Stimulated activated CD4-positive, alpha-beta T cell treated with anti-CD3 and anti-CD28 coated beads, TNF-alpha, amount 100 ng/mL, for 48 hours (primary cell): ENCODE data around the gene CPXM1.
"Not testable (repeated sequence)": the region's sequence is repeated elsewhere in the genome, so short reads cannot be mapped to it uniquely, and the experiment has no call there.

Experiments
- DNase-seq, 3 donors: peaks; one replicate each; pipeline ENCODE4 v3.0.0-alpha.2; 2020; ENCODE audit warnings: low read depth in 3 of 3

The CPXM1 gene

GRCh38 chr20:2799688-2800520 lies 523 bp downstream of the CPXM1 start:
- DNase-seq, result no peak

- no peak for DNase-seq
These were observed 1.2 kb downstream of the CPXM1 start for GRCh38 chr20:2799271-2799670.

DNA sequence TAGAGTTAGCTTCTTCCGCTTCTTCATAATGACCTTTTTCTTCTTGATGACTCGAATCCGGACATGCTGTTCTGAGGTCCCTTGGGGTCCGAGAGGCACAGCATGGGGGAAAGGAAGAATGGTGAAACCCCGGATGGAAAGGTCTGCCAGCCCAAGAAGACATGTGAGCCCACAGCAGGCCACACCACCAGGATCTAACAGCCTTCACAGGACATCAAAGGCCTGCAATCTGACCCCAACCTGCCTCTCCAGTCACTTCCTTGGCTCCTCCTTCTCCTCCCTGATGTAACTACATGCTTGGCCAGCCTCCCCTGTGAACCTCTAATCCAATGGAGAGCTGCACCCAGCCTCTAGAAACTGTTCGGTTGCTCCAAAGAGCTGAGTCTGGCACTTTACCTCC lies 1.6 kb downstream of the CPXM1 start:
- no peak for DNase-seq

DNA sequence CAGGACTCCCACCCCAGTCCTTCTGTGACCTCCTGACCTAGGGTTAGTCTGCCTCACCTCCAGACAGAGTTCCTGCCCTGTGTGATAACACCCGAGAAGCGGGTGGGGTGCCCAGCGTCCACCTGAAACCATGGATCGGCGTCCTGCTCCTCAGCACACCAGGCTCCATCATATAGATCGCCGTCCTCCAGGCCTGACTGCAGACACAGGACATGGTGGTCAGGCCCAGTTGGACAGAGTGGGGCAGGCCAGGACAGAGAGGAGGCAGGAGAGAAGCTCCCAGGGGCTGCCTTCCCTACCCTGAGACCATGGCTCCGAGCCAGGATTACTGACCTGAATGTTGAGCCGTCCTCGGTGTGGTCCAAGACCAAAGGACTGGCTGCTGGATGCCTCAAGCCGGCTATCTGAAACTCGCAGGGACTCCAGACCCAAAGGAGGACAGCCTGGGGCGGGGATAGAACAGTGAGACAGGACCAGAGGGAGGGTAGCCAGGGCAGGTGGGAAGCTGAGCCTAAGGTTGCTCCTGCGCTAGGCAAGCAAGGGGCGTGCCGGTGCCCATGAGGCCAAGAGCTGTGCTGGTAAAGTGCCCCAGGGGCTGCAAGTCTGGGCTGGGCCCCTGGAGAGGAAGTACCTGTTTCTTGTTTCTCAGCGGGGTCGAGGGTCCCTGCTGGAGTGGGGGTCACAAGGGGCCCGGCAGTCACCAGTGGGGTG lies 2.2 kb downstream of the CPXM1 start:
- DNase-seq, result no peak

- DNase-seq, result no peak
These were observed 3.1 kb downstream of the CPXM1 start for GRCh38 chr20:2797136-2797983.

DNA sequence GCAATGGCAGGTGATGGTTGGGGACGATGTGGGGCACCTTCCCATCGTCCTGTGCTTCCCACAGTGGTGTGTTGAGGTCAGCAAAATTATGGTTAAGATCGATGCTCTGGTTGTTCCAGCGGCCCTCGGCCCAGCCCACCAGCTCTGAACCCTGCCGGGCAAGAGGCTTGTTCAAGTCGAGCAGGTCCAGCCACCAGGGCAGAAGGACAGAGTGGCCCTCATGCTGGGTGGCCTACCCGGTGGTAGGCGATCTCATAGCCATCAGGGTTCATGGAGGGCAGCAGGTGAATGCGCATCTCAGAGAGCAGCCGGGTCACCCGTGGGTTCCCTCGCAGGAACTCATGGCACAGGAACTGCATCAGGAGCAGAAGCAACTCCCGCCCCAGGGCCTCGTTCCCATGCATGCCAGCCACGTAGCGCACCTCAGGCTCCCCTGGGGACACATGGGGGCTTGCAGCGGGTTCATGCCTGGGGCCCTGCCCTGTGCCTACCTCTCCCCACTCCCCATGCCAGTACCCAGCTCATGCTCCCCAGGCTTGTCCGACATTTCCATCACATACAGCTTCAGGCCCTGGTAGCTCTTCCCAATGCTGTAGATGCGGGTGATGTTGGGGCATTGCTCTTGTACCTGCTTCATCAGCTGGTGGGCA lies 4.3 kb downstream of the CPXM1 start:
- DNase-seq, result no peak

DNA sequence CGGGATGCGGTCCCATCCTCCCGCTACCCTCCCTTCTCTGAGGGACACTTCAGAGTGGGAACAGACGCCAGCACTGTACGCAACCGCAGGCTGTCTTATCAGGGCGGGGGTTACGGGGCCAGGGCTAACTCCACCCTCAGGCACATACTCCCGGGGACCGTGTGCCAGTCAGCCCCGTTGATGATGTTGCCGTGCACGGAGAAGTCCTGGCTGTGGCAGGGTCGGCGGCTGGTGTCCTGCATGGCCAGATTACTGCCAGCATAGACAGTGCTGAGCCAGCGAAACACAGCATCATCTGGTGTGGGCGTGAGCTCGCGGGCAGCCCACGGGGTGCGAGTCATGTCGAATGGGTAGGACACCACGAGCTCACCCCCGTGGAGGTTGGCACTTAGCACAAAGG lies 5.0 kb downstream of the CPXM1 start:
- no peak for DNase-seq

DNA sequence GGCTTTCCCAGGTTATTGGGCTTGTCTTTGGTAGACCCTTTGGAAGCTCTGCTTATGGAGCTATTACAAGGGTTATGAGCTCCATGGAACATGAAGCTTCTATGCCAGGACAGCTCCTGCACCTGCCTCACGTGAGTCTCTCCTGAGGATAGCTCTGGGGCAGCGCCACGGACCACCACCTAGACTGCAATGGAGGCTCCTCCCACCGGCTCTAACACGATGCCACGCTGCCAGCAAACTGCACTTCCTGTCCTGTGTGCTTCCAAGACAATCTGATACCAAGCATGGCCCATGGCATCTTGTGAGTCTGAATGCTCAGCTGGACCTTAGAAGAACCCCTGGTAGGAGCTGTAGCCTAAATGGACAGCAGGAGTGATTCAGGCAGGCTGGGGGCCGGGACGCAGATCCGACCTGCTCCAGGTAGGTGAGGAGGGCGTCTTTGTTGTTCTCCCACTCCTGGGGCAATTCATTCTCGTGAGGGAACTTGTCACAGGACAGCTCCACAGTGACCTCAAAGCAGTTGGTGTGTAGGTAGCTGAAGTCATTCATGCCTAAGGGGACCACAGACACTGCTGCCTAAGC lies 5.5 kb downstream of the CPXM1 start:
- DNase-seq, result no peak

DNA sequence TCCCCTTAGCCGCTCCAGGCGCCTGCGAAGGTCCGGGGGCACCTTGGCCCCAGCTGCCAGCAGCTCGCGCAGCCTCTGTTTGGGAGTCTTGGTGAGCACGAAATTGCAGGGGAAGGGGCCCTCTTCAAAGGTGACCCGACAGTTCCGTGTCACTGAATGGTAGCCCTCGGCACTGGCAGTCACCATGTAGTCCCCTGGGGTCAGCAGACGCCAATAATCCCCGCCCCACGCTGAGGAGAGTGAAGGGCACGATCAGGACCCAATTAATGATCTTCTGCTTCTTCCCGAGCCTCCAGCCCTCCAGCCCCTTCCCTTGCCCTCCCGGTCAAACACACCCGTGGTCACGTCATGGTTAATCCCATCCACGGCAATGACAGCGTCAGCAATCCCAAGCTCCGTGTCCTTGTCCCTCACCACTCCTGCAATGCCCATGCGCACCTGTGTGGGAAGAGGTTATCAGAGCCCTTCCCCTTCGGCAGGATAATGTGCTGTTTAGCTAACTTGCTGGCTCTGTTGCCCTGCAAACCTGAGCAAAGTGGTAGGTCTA lies 6.2 kb downstream of the CPXM1 start:
- DNase-seq, result no peak

GRCh38 chr20:2793471-2793870 lies 7.0 kb downstream of the CPXM1 start:
- DNase-seq, result no peak

DNA sequence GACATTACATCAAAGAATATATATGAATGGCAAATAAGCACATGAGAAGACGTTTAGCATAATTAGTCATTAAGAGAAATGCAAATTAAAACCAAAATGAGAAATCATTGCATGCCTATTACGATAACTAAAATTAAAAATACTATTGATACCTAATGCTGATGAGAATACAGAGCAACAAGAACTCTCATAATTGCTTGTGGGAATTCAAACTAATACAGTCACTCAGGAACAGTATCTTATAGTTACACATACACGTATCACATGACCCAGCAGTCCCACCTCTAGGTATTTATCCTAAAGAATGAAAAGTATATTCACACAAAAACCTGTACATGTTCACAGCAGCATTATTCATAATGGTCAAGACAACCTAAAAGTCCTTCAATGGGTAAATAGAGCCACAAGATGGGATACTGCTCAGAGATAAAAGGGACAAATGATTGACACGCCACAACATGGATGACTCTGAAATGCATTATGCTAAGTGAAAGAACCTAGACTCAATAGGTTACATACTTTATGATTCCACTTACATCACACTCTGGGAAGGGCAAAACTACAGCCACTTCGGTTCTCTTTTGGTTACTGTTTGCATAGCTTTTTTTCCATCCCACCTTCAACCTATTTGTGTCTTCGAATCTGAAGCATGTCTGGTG lies 16.4 kb downstream of the CPXM1 start:
- no peak for DNase-seq

DNA sequence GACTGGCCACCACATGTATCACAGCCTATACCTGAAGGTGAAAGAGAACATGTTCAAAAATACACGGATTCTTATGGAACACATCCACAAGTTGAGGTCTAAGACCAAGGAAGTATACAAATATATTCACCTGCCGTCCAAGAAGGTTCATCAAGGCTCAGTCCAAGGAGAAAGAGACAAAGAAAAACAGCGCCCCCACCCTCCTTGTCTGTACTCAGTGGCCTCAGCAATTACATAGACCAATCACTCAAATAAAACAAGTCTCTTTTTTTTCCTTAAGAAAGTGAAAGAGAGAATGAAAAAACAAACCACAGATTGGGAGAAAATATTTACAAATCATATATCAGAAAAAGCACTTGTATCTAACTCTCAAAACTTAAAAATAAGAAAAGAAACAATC lies 19.5 kb downstream of the CPXM1 start:
- no peak for DNase-seq

- no peak for DNase-seq
These were observed 21.7 kb downstream of the CPXM1 start for GRCh38 chr20:2778602-2779321.

GRCh38 chr20:2775139-2775538 lies 25.3 kb downstream of the CPXM1 start:
- no peak for DNase-seq

DNA sequence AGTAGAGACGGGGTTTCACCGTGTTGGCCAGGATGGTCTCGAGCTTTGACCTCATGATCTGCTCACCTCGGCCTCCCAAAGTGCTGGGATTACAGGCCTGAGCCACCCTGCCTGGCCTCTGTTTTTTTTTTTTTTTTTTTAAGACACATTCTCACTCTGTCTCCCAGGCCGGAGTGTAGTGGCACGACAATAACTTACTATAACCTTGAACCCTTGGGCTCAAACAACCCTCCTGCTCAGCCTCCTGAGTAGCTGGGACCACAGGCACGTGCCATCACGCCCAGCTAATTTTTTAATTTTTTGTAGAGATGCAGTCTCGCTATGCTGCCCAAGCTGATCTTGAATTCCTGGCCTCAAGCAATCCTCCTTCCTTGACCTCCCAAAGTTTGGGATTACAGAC lies 26.6 kb downstream of the CPXM1 start:
- DNase-seq, result no peak

- no peak for DNase-seq
These were observed 28.8 kb downstream of the CPXM1 start for GRCh38 chr20:2771631-2772080.

- DNase-seq, result not testable (repeated sequence)
These were observed 30.3 kb downstream of the CPXM1 start for GRCh38 chr20:2770091-2770490.

DNA sequence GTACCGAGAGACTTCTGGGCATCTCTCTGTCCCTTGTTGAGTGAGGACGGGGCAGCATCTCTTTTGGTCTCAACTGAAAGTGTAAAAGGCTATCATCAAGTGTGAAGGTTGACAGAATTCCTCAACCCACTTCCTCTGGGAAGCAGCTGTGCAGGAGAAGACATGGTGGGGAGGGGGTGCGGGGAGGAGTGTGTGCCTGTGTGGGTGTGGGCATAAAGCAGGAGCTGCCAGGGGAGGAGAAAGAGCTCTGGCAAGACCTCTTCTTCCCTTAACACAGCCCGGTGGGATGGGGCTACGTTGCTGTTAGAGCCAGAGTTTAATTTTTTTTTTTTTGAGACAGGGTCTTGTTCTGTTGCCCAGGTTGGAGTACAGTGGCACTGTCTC lies 31.8 kb downstream of the CPXM1 start:
- DNase-seq, result no peak

- DNase-seq, result no peak
These were observed 32.4 kb downstream of the CPXM1 start for GRCh38 chr20:2767768-2768631.
